ENCODE data around the gene SWSAP1. TPM values are rescaled to one million over a fixed set of nuclear protein-coding genes. Genes with fewer than 3 reads are reported as not detected.

Gene SWSAP1
- total and polyA plus RNA-seq, 2 of the 8 experiments (the other 6 are each of a cell fraction or from before 2014, with no cell fraction given): 3.1 to 5.2 TPM

DNA sequence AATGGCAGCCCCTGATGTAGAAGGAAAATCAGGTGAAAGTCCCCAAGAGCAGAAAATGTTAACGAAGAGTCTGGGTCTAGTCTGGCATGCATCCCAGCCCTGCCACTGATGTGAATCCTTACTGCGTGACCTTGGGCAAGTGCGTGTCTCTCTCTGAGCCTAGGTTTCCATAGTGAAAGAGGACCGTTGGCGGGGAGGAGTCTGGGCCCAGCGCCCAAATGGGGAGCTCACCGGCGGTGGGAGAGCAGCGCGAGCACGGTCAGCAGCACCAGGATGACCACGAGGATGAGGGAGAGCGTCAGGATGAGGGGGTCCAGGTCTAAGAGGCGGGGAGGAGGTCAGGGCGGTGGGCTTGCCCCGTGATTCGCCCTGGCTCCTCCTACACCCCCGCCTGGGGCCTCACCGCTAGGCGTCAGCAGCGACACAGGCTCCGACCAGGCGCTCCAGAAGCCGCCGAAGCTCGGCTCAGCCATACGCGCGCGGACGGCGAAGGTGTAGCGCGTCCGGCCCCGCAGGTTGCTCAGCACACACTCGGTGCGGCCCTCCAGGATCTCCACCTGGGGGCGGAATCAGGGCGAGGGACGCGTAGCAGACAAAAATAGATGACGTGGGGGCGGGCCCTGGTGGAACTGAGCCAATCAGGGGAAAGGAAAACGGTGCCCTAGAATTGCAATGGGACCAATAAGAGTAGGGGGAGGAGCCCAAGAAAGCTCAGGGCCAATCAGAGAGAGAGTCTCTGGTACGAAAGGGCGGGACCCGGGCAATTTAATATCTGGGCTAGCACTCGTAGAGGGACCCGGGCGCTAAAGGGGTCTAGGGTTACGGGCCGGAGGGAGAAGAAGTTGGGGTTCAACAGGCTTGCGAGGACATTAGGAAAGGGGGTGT lies 6.4 kb downstream of the SWSAP1 start (continued):
- TF ChIP-seq FOSL1 (IDR thresholded peaks at IDR 0.05; ENCODE audit: insufficient read depth, low read depth, low read length): no peak
- TF ChIP-seq TEAD4 (IDR thresholded peaks at IDR 0.05; ENCODE audit: low read depth, low read length): peak; percentile 80; the same call in 1 of the 2 replicates
- TF ChIP-seq SAP30 (IDR thresholded peaks at IDR 0.05; ENCODE audit: insufficient read depth, insufficient replicate concordance, low read length): no peak
- TF ChIP-seq KDM5A (IDR thresholded peaks at IDR 0.05; ENCODE audit: low read length): no peak
- TF ChIP-seq JUN (IDR thresholded peaks at IDR 0.05; ENCODE audit: low read depth, low read length): no peak
- no peak; the same call in 1 of the 2 replicates for TF ChIP-seq MAFK (IDR thresholded peaks at IDR 0.05; ENCODE audit: low read depth, low read length)
- TF ChIP-seq, protein P1, sequence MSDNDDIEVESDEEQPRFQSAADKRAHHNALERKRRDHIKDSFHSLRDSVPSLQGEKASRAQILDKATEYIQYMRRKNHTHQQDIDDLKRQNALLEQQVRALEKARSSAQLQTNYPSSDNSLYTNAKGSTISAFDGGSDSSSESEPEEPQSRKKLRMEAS (IDR thresholded peaks at IDR 0.05): peak; percentile 89
- TF ChIP-seq HDAC2 (IDR thresholded peaks at IDR 0.05; ENCODE audit: borderline replicate concordance in 1 of 2, low read depth in 2 of 2, low read length in 2 of 2): 0 out of 4 replicates have a peak, but pooled peaks of 1 of the 2 experiments have one; percentile 57
- TF ChIP-seq TCF12 (IDR thresholded peaks at IDR 0.05; ENCODE audit: low read depth, low read length): 0 out of 2 replicates have a peak, but pooled peaks have one; percentile 43
- no peak for TF ChIP-seq BCL11A (IDR thresholded peaks at IDR 0.05; ENCODE audit: low read depth in 2 of 2, low read length in 2 of 2)
- TF ChIP-seq SP2 (IDR thresholded peaks at IDR 0.05; ENCODE audit: low read length): peak; percentile 67
- no peak for TF ChIP-seq KDM1A (IDR thresholded peaks at IDR 0.05; ENCODE audit: borderline replicate concordance, low read length)
- no peak for TF ChIP-seq GTF2F1 (IDR thresholded peaks at IDR 0.05; ENCODE audit: borderline replicate concordance, low read depth, low read length)
- TF ChIP-seq EP300 (IDR thresholded peaks at IDR 0.05; ENCODE audit: borderline replicate concordance in 1 of 2, low read depth in 2 of 2, low read length in 2 of 2): no peak; a peak in 1 of 3 replicates
- TF ChIP-seq JUND (IDR thresholded peaks at IDR 0.05; ENCODE audit: low read length): no peak
- TF ChIP-seq TBP (IDR thresholded peaks at IDR 0.05; ENCODE audit: low read depth, low read length): peak; percentile 85
- TF ChIP-seq, protein P2, sequence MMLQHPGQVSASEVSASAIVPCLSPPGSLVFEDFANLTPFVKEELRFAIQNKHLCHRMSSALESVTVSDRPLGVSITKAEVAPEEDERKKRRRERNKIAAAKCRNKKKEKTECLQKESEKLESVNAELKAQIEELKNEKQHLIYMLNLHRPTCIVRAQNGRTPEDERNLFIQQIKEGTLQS (IDR thresholded peaks at IDR 0.05; ENCODE audit: insufficient read depth, low read depth, low read length): no peak
- TF ChIP-seq HDAC6 (IDR thresholded peaks at IDR 0.05; ENCODE audit: low read depth, low read length): no peak
- no peak for TF ChIP-seq POU5F1 (IDR thresholded peaks at IDR 0.05; ENCODE audit: low read depth, low read length)
- 0 out of 2 replicates have a peak, but pooled peaks have one; percentile 25 for TF ChIP-seq PHF8 (conservative IDR thresholded peaks at IDR 0.05; ENCODE audit: low read depth, low read length)
- peak; percentile 78 for TF ChIP-seq CHD2 (IDR thresholded peaks at IDR 0.05; ENCODE audit: low read length)
- no peak for TF ChIP-seq CHD1 (IDR thresholded peaks at IDR 0.05; ENCODE audit: low read depth, low read length)
- TF ChIP-seq CBX5 (IDR thresholded peaks at IDR 0.05; ENCODE audit: low read depth, low read length): no peak
